Ovary (tissue), 3 donors: ENCODE results near the gene CKMT1B.
"Not testable (repeated sequence)": the region's sequence is repeated elsewhere in the genome, so short reads cannot be mapped to it uniquely, and the experiment has no call there.

Experiments used
- POLR2A ChIP-seq: fragments of 450-650 bp; IDR thresholded peaks from one replicate; pipeline ENCODE4 v1.6.1; 2017; ENCODE audit warnings: antibody characterized with exemption, mild to moderate bottlenecking, moderate library complexity
- TF ChIP-seq, protein P1 (sequence below), 3 donors: fragments of 450-650 bp in 2 of 3; fragments of 200-600 bp in 1 of 3; IDR thresholded peaks; one replicate each; pipeline versions ENCODE4 v1.5.1 to v1.8.0; 2016 to 2022; ENCODE audit warnings: antibody characterized with exemption in 3 of 3, mild to moderate bottlenecking in 1 of 3
- donor health status: DM: no; HTN: no; CAD: no.

DNA sequence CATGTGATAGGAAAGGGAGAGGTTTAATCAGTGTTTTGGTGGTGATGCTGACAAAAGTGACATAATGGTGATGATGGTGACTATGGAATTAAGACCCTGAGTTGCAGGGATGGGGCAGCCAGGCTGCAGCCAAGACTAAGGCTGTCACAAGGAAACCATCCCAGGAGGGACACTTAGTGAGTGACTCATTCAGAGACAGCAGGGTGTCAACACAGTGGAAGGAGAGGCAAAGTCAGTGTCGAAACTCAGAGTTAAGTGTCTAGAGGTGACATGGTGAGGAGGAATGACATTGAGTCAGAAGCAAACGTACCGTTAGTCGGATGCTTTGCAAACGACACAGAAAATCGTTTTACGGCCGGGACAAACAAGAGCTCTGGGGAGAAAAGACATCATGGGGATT, 30.0 kb upstream of the CKMT1B start:
- TF ChIP-seq, protein P1, sequence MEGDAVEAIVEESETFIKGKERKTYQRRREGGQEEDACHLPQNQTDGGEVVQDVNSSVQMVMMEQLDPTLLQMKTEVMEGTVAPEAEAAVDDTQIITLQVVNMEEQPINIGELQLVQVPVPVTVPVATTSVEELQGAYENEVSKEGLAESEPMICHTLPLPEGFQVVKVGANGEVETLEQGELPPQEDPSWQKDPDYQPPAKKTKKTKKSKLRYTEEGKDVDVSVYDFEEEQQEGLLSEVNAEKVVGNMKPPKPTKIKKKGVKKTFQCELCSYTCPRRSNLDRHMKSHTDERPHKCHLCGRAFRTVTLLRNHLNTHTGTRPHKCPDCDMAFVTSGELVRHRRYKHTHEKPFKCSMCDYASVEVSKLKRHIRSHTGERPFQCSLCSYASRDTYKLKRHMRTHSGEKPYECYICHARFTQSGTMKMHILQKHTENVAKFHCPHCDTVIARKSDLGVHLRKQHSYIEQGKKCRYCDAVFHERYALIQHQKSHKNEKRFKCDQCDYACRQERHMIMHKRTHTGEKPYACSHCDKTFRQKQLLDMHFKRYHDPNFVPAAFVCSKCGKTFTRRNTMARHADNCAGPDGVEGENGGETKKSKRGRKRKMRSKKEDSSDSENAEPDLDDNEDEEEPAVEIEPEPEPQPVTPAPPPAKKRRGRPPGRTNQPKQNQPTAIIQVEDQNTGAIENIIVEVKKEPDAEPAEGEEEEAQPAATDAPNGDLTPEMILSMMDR (IDR thresholded peaks at IDR 0.05): not testable (repeated sequence)
- TF ChIP-seq POLR2A: not testable (repeated sequence)
